ENCODE measurements around the gene CDC123. TPM values are rescaled to one million over a fixed set of nuclear protein-coding genes. Genes with fewer than 3 reads are reported as not detected.

The CDC123 gene
- total RNA-seq, result 68.0 and 80.1 TPM in 2 replicates

DNA sequence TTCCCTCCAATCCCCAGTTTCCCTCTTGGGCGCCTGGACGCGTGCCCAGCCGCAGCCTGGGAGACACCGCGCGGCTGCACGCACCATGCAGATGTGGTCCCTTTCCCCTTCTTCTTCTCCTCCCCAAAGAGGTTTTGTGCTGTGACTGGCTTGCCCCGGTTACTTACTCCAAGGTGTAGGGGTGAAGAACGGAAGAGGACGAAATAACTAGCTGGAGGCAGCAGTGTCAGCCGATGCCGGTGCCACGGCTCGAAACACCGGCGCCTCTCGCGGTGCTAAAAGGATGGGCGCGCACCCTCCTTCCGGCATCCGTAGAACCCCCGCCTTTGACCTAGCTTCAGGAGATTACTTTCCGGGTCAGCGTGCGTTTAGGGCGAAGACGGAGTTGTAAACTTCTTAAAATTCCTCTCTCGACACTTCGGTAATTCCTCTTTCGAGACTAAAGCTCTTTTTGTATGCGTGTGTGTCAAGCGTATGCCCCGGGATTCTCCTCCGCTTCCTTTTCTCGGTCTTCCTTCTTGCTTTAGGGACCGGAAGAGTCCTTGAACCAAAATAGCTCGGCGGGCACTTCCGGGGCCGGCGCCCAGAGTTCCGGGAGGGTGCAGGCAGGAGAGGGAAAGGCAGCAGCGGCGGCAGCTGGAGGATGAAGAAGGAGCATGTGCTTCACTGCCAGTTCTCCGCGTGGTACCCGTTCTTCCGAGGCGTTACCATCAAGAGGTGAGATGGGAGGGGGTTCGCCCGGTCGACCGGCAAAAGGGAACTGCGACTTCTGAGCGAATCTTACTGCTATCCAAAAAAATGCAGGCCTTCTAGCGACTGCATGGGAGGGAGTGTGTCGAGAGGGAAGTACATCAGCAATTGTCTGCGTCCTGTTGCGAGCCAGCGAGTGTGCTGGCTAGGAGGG is at the start of gene CDC123, which contains the start of gene NUDT5:
CDC123 (plus strand) TSS at position 586 of the 904 bp plus-strand sequence; CDS start at position 644, 58 bp downstream.
NUDT5 (minus strand) TSS at position 289 of the 904 bp plus-strand sequence. CDS start 9,600 bp downstream, outside the sequence.

Other genes starting within 250 kb of the CDC123 start
- gene UPF2, start 153.4 kb upstream of the CDC123 start, total RNA-seq, result 10.4 and 14.1 TPM in 2 replicates
- 19.6 and 23.2 TPM in 2 replicates for gene DHTKD1, start 127.2 kb upstream of the CDC123 start, total RNA-seq
- 4.7 and 7.8 TPM in 2 replicates for gene SEC61A2, start 66.5 kb upstream of the CDC123 start, total RNA-seq
- gene NUDT5, start 297 bp upstream of the CDC123 start, total RNA-seq, result 45.5 and 54.3 TPM in 2 replicates
- 1.2 and 1.4 TPM in 2 replicates for gene CAMK1D, start 153.4 kb downstream of the CDC123 start, total RNA-seq